Measurements from ENCODE around the gene CCDC33. TPM values are rescaled to one million over a fixed set of nuclear protein-coding genes. Genes with fewer than 3 reads are reported as not detected.

The CCDC33 gene
- total RNA-seq, 4 donors from 2014 or later = not detected

GRCh38 chr15:74343797-74344127 is 107.6 kb downstream of the CCDC33 start:
- Histone ChIP-seq H3K36me3 (no peaks in the 10 kb centered on the region), H3K4me3 (no peak overlapping the region), H3K9me3 (no peaks in the 10 kb centered on the region), H3K27ac (no peak overlapping the region), H3K27me3 (no peaks in the 10 kb centered on the region), H3K4me1 (no peaks in the 10 kb centered on the region)
- 94 to 96% methylated on average over 8 of the region's 8 CpGs for WGBS, 2 donors
- no peak for TF ChIP-seq POLR2A (IDR thresholded peaks at IDR 0.05)
- no peak for TF ChIP-seq EP300 (IDR thresholded peaks at IDR 0.05)
- TF ChIP-seq, protein P1, sequence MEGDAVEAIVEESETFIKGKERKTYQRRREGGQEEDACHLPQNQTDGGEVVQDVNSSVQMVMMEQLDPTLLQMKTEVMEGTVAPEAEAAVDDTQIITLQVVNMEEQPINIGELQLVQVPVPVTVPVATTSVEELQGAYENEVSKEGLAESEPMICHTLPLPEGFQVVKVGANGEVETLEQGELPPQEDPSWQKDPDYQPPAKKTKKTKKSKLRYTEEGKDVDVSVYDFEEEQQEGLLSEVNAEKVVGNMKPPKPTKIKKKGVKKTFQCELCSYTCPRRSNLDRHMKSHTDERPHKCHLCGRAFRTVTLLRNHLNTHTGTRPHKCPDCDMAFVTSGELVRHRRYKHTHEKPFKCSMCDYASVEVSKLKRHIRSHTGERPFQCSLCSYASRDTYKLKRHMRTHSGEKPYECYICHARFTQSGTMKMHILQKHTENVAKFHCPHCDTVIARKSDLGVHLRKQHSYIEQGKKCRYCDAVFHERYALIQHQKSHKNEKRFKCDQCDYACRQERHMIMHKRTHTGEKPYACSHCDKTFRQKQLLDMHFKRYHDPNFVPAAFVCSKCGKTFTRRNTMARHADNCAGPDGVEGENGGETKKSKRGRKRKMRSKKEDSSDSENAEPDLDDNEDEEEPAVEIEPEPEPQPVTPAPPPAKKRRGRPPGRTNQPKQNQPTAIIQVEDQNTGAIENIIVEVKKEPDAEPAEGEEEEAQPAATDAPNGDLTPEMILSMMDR (IDR thresholded peaks at IDR 0.05) = no peak
- no peak for DNase-seq (ENCODE audit: low spot score in 2 of 2)

DNA sequence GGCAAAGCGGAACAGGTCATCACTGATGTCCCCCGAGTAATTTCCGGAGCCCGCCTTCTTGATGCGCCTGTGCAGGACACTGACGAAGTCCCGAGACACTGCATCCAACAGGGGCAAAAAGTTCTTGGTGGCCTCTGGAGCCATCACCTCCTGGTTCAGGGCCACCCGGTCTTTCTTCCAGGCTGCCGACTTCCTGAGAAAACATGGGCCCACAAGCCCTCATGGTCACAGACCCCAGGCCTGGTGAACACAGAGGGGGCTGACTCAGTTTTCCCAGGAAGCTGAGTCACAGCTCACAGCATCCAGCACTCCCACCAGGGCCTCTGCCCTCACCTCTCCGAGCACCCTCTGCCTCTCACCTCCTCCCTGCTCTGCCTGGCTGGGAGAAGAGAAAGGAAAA is 108.9 kb downstream of the CCDC33 start:
- H3K9me3 ChIP-seq = no peaks in the 10 kb centered on the region
- no peak for DNase-seq (ENCODE audit: low spot score in 2 of 2)
- TF ChIP-seq, protein P1 (IDR thresholded peaks at IDR 0.05) = no peak
- TF ChIP-seq POLR2A (IDR thresholded peaks at IDR 0.05) (no peak), EP300 (IDR thresholded peaks at IDR 0.05) (no peak)
- WGBS, 2 donors = 68 to 75% methylated on average over 2 to 10 of the region's 10 CpGs
- no peaks in the 10 kb centered on the region for H3K36me3 ChIP-seq
- H3K4me1 ChIP-seq = no peaks in the 10 kb centered on the region
- H3K27ac ChIP-seq = no peak overlapping the region
- no peaks in the 10 kb centered on the region for H3K27me3 ChIP-seq
- no peak overlapping the region for H3K4me3 ChIP-seq

- Histone ChIP-seq H3K4me1 (no peaks in the 10 kb centered on the region), H3K27me3 (no peaks in the 10 kb centered on the region), H3K27ac (no peak overlapping the region), H3K4me3 (no peak overlapping the region), H3K36me3 (no peaks in the 10 kb centered on the region), H3K9me3 (no peaks in the 10 kb centered on the region)
- TF ChIP-seq POLR2A (IDR thresholded peaks at IDR 0.05) = no peak
- TF ChIP-seq, protein P1 (IDR thresholded peaks at IDR 0.05) = no peak
- TF ChIP-seq EP300 (IDR thresholded peaks at IDR 0.05) = no peak
- DNase-seq (ENCODE audit: low spot score in 2 of 2) = no peak
- 80 to 87% methylated on average over 11 to 13 of the region's 13 CpGs for WGBS, 2 donors
Observed at GRCh38 chr15:74347757-74348250, 111.7 kb downstream of the CCDC33 start.

DNA sequence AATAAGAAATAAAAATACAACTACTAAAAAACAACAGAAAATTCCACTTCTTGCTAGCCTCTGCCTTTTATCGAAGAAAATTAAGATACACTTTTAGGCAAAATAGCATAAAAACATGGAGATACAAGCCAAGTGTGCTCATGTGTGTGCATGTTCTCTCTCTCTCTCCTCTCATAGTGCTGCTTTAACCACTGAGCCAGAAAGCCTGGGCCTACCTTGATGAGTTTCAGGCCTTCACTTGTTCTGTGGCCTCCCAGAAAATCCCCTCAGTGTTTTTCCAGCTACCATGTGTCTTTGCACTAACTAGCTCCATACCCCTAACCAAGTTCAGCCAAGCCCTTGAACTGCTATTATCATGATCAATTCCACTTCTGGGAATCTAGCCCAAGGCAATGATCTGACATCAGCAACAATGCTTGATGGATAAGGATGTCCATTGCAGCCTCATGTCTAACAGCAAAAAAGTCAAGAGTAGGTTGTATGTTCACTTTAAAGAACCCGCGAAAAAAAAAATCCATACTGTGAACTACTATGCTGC is 113.2 kb downstream of the CCDC33 start:
- DNase-seq (ENCODE audit: low spot score in 2 of 2) = no peak
- Histone ChIP-seq H3K27me3 (no peaks in the 10 kb centered on the region), H3K36me3 (no peaks in the 10 kb centered on the region), H3K4me3 (no peak overlapping the region), H3K4me1 (no peaks in the 10 kb centered on the region), H3K9me3 (peaks cover 0 to 5% (median 0%) of the 10 kb centered on the region in 4 donors), H3K27ac (no peak overlapping the region)
- 93 to 94% methylated on average over 3 of the region's 3 CpGs for WGBS, 2 donors
- no peak for TF ChIP-seq EP300 (IDR thresholded peaks at IDR 0.05)
- TF ChIP-seq POLR2A (IDR thresholded peaks at IDR 0.05) = no peak
- TF ChIP-seq, protein P1 (IDR thresholded peaks at IDR 0.05) = no peak

GRCh38 chr15:74350295-74351275 is 114.5 kb downstream of the CCDC33 start:
- Histone ChIP-seq H3K27ac (no peak overlapping the region), H3K4me3 (no peak overlapping the region), H3K9me3 (peaks cover 0 to 5% (median 0%) of the 10 kb centered on the region in 4 donors), H3K27me3 (no peaks in the 10 kb centered on the region), H3K4me1 (peaks cover 0 to 4% (median 0%) of the 10 kb centered on the region in 4 donors), H3K36me3 (no peaks in the 10 kb centered on the region)
- TF ChIP-seq EP300 (IDR thresholded peaks at IDR 0.05) (no peak), POLR2A (IDR thresholded peaks at IDR 0.05) (no peak)
- TF ChIP-seq, protein P1 (IDR thresholded peaks at IDR 0.05) = no peak
- 57 to 59% methylated on average over 14 of the region's 14 CpGs for WGBS, 2 donors
- DNase-seq (ENCODE audit: low spot score in 2 of 2) = no peak
